GM19043 (cell line): Measurements from ENCODE around the gene SIGLEC7.

Experiments used
- ATAC-seq: cut with Tn5 transposase; IDR thresholded peaks from one replicate; pipeline ENCODE4 v1.9.1; 2021; ENCODE audit warnings: low read depth; ENCODE audit not compliant: unreplicated experiment

Gene SIGLEC7

DNA sequence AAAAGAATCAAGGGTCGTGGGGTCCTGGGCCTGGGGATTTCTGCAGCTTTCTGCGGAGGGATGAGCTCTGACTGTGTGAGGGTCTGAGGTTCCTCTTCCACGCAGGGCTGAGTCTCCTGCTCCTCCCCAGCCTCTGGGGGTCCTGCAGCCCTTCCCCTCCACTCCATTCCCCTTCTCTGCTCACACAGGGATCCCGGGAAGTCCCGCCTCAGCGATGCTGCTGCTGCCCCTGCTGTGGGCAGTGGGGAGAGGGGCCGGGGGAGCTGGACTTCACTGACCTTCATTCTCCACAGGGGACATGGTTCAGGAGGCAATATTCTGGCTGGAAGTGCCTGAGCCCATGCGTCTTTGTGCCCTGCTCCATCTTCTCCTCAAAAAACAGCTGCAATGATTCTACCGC, 56.5 kb downstream of the SIGLEC7 start:
- no peak for ATAC-seq

- no peak for ATAC-seq
Measured at GRCh38 chr19:51200071-51200666, 58.1 kb downstream of the SIGLEC7 start.

DNA sequence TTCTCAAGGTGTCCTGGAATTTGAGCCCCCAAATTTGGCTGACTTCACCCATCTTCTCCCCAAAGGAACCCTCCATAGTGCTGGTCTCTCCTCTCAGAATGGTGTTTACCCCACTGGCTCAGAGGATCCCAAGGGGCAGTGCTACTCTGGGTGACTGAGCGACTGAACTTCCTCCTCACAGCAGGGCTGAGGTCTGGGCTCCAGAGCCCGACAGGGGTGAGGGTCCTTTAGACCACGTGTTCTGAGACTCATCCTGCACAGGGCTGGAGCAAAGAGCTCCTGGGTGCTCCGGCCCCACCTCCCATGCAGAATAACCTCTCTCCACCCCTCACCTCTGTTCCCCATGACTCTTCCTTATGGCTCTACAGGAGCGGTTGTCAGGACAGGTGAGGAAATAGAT, 59.6 kb downstream of the SIGLEC7 start:
- no peak for ATAC-seq
